Measurements from ENCODE around the gene RANBP10. TPM values are rescaled to one million over a fixed set of nuclear protein-coding genes. Genes with fewer than 3 reads are reported as not detected.

Gene RANBP10
- total RNA-seq, 1 donor from 2014 or later: 34.1 TPM

GRCh38 chr16:67767953-67768352 is 38.4 kb downstream of the RANBP10 start:
- no peak for TF ChIP-seq CTCF (IDR thresholded peaks at IDR 0.05; ENCODE audit: unreplicated experiment)
- Mint-ChIP-seq H3K27me3 (no peaks in the 10 kb centered on the region), H3K27ac (no peak overlapping the region), H3K9me3 (ENCODE audit: low read depth) (no peaks in the 10 kb centered on the region), H3K36me3 (ENCODE audit: insufficient read depth) (peaks cover 12% of the 10 kb centered on the region), H3K4me3 (ENCODE audit: low read depth) (no peak overlapping the region), H3K4me1 (ENCODE audit: low read depth) (no peaks in the 10 kb centered on the region)
- DNase-seq (ENCODE audit: low spot score, unreplicated experiment): no peak

GRCh38 chr16:67766291-67766690 is 40.1 kb downstream of the RANBP10 start:
- Mint-ChIP-seq H3K4me3 (ENCODE audit: low read depth) (no peak overlapping the region), H3K36me3 (ENCODE audit: insufficient read depth) (peaks cover 8% of the 10 kb centered on the region), H3K4me1 (ENCODE audit: low read depth) (no peaks in the 10 kb centered on the region), H3K9me3 (ENCODE audit: low read depth) (no peaks in the 10 kb centered on the region), H3K27me3 (no peaks in the 10 kb centered on the region), H3K27ac (no peak overlapping the region)
- no peak for DNase-seq (ENCODE audit: low spot score, unreplicated experiment)
- TF ChIP-seq CTCF (IDR thresholded peaks at IDR 0.05; ENCODE audit: unreplicated experiment): no peak

GRCh38 chr16:67764158-67764667 is 42.1 kb downstream of the RANBP10 start:
- Mint-ChIP-seq H3K36me3 (ENCODE audit: insufficient read depth) (peaks cover 3% of the 10 kb centered on the region), H3K9me3 (ENCODE audit: low read depth) (no peaks in the 10 kb centered on the region), H3K27ac (no peak overlapping the region), H3K27me3 (no peaks in the 10 kb centered on the region), H3K4me1 (ENCODE audit: low read depth) (no peaks in the 10 kb centered on the region), H3K4me3 (ENCODE audit: low read depth) (no peak overlapping the region)
- no peak for DNase-seq (ENCODE audit: low spot score, unreplicated experiment)
- TF ChIP-seq CTCF (IDR thresholded peaks at IDR 0.05; ENCODE audit: unreplicated experiment): no peak

- Mint-ChIP-seq H3K4me1 (ENCODE audit: low read depth) (no peaks in the 10 kb centered on the region), H3K27me3 (no peaks in the 10 kb centered on the region), H3K27ac (peak overlapping the region; percentile 56), H3K9me3 (ENCODE audit: low read depth) (no peaks in the 10 kb centered on the region), H3K36me3 (ENCODE audit: insufficient read depth) (peaks cover 3% of the 10 kb centered on the region), H3K4me3 (ENCODE audit: low read depth) (no peak overlapping the region)
- no peak for DNase-seq (ENCODE audit: low spot score, unreplicated experiment)
- no peak for TF ChIP-seq CTCF (IDR thresholded peaks at IDR 0.05; ENCODE audit: unreplicated experiment)
Observed at GRCh38 chr16:67763066-67763465, 43.3 kb downstream of the RANBP10 start.

GRCh38 chr16:67762385-67762784 is 44.0 kb downstream of the RANBP10 start:
- Mint-ChIP-seq H3K4me3 (ENCODE audit: low read depth) (no peak overlapping the region), H3K4me1 (ENCODE audit: low read depth) (no peaks in the 10 kb centered on the region), H3K27me3 (no peaks in the 10 kb centered on the region), H3K9me3 (ENCODE audit: low read depth) (no peaks in the 10 kb centered on the region), H3K27ac (no peak overlapping the region), H3K36me3 (ENCODE audit: insufficient read depth) (peaks cover 3% of the 10 kb centered on the region)
- TF ChIP-seq CTCF (IDR thresholded peaks at IDR 0.05; ENCODE audit: unreplicated experiment): no peak
- DNase-seq (ENCODE audit: low spot score, unreplicated experiment): no peak
